ENCODE results near the gene NRROS. TPM values are rescaled to one million over a fixed set of nuclear protein-coding genes. Genes with fewer than 3 reads are reported as not detected.

Gene NRROS
- total RNA-seq, 4 donors from 2014 or later, result 8.6 to 16.4 (median 12.7) TPM

DNA sequence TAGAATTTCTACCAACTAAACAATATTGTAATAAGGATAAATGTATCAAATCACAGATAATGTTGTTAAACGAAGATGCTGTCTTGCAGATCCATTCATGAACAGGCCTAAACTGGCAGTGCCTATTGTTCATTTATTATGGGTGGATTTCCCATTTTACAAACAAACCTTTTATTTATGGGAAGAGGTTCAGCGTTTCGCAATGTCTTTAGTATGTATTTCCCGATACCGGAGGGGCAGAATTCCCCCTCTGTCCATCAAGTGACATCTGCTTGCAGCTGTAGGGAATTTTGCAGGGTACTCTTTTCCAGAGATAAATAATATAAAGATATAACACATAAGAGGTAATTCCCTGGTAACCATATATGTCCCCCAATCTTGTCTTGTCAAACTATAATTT, 66.8 kb downstream of the NRROS start:
- Histone ChIP-seq H3K36me3 (no peaks in the 10 kb centered on the region), H3K4me3 (no peak overlapping the region), H3K27me3 (no peaks in the 10 kb centered on the region), H3K9me3 (no peaks in the 10 kb centered on the region), H3K4me1 (peaks cover 0 to 5% (median 3%) of the 10 kb centered on the region in 4 donors), H3K27ac (no peak overlapping the region)
- DNase-seq (ENCODE audit: low spot score in 2 of 2), result no peak
- 66 to 76% methylated on average over 5 of the region's 5 CpGs for WGBS, 2 donors
- TF ChIP-seq, protein P1, sequence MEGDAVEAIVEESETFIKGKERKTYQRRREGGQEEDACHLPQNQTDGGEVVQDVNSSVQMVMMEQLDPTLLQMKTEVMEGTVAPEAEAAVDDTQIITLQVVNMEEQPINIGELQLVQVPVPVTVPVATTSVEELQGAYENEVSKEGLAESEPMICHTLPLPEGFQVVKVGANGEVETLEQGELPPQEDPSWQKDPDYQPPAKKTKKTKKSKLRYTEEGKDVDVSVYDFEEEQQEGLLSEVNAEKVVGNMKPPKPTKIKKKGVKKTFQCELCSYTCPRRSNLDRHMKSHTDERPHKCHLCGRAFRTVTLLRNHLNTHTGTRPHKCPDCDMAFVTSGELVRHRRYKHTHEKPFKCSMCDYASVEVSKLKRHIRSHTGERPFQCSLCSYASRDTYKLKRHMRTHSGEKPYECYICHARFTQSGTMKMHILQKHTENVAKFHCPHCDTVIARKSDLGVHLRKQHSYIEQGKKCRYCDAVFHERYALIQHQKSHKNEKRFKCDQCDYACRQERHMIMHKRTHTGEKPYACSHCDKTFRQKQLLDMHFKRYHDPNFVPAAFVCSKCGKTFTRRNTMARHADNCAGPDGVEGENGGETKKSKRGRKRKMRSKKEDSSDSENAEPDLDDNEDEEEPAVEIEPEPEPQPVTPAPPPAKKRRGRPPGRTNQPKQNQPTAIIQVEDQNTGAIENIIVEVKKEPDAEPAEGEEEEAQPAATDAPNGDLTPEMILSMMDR (IDR thresholded peaks at IDR 0.05), result no peak
- no peak for TF ChIP-seq EP300 (IDR thresholded peaks at IDR 0.05)

DNA sequence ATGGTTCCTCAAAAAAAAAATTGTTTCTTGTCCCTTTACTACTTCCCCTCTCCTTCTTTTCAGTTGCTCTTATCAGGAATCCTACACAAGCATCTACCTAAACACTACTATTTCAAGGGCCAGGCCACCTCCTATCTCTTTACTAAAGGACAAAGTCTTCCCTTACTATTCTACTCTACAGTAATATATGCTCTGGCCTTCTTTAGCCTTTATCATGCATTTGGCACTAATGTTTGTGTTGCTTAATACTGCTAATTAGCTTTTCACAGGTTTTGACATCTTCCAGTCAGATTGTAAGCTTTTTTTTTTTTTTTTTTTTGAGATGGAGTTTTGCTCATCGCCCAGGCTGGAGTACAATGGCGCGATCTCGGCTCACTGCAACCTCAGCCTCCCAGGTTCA, 67.2 kb downstream of the NRROS start:
- Histone ChIP-seq H3K27ac (no peak overlapping the region), H3K4me1 (peaks cover 0 to 9% (median 7%) of the 10 kb centered on the region in 4 donors)
- TF ChIP-seq, protein P1 (IDR thresholded peaks at IDR 0.05), result no peak
- TF ChIP-seq EP300 (IDR thresholded peaks at IDR 0.05) (no peak), POLR2A (IDR thresholded peaks at IDR 0.05) (no peak)

DNA sequence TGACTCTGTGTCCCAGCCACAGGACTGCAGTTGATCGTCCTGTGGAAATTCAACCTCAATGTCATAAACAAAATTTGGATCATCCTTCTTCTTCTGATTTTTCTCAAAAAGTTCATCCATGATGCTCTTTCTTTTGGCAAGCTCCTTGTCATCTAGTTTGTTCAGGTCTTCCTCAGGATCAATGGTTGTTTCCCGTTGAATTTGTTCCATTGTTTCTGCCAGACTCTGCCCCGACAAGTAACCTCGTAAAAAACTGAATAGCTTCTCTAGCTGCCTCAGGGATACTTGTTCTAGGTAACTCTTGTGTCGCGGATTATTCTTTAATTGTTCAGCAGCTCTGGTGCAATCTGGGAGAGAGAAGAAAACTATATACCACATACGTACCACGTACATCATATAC, 68.1 kb downstream of the NRROS start:
- no peaks in the 10 kb centered on the region for H3K27me3 ChIP-seq
- no peak overlapping the region for H3K4me3 ChIP-seq
- H3K27ac ChIP-seq, result no peak overlapping the region
- no peak for TF ChIP-seq POLR2A (IDR thresholded peaks at IDR 0.05)
- peaks cover 0 to 10% (median 7%) of the 10 kb centered on the region in 4 donors for H3K4me1 ChIP-seq
- no peaks in the 10 kb centered on the region for H3K9me3 ChIP-seq
- 78 to 82% methylated on average over 8 of the region's 8 CpGs for WGBS, 2 donors
- DNase-seq (ENCODE audit: low spot score in 2 of 2), result no peak
- H3K36me3 ChIP-seq, result no peaks in the 10 kb centered on the region

More for the DNA sequence above, 67.2 kb downstream of the NRROS start:
- Histone ChIP-seq H3K9me3 (no peaks in the 10 kb centered on the region), H3K36me3 (no peaks in the 10 kb centered on the region), H3K27me3 (no peaks in the 10 kb centered on the region), H3K4me3 (no peak overlapping the region)
- WGBS, 2 donors, result 92 to 99% methylated on average over 4 of the region's 4 CpGs
- DNase-seq (ENCODE audit: low spot score in 2 of 2), result no peak

DNA sequence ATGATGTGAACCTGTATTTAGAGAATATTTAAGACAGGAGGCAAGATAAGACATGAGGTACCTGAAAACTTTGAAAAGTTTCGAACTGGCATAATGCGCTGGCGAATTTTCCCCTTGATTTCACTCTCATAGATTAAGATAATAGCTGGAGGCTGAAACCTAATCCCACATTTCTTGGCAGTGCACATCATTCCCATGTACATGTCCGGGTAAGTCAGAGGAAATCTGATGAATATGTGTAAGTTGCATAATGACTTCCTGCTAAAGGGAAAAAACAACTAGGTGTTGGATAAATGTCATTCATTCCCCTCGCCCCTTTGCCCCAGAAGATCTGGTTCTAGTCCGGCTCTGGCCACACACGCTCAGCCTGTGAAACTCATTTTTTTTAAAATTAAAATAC, 69.0 kb downstream of the NRROS start:
- H3K27ac ChIP-seq, result no peak overlapping the region
- H3K4me3 ChIP-seq, result no peak overlapping the region
- no peak for TF ChIP-seq EP300 (IDR thresholded peaks at IDR 0.05)
- TF ChIP-seq, protein P1 (IDR thresholded peaks at IDR 0.05), result no peak
- no peak for TF ChIP-seq POLR2A (IDR thresholded peaks at IDR 0.05)
- H3K27me3 ChIP-seq, result no peaks in the 10 kb centered on the region
- H3K36me3 ChIP-seq, result no peaks in the 10 kb centered on the region
- WGBS, 2 donors, result 79% methylated on average over 7 of the region's 7 CpGs
- no peak for DNase-seq (ENCODE audit: low spot score in 2 of 2)
- H3K9me3 ChIP-seq, result no peaks in the 10 kb centered on the region
- H3K4me1 ChIP-seq, result peaks cover 0 to 17% (median 12%) of the 10 kb centered on the region in 4 donors

Small RNAs within 50 kb of the gene (small RNA-seq; reads per million reads assigned to genes)
- not detected for gene RNU6-646P

Other genes with a start within 250 kb of the NRROS start
- 10 to 100 TPM; 19.0 to 25.2 (median 21.4) TPM for gene UBXN7, start 207.3 kb upstream of the NRROS start, total RNA-seq
- 10 to 100 TPM; 23.6 to 26.2 (median 24.9) TPM for gene RNF168, start 135.9 kb upstream of the NRROS start, total RNA-seq
- gene SMCO1, start 124.3 kb upstream of the NRROS start, total RNA-seq, result not detected
- 10 to 100 TPM in 1 of 4 donors, 1 to 10 TPM in 3; 6.1 to 17.4 (median 9.1) TPM for gene WDR53, start 71.1 kb upstream of the NRROS start, total RNA-seq
- 10 to 100 TPM in 1 of 4 donors, 1 to 10 TPM in 3; 7.8 to 14.9 (median 8.7) TPM for gene FBXO45, start 71.0 kb upstream of the NRROS start, total RNA-seq
- gene CEP19, start 72.6 kb downstream of the NRROS start, total RNA-seq, result 1 to 10 TPM; 1.8 to 4.0 (median 3.2) TPM
- gene PIGX, start 72.7 kb downstream of the NRROS start, total RNA-seq, result 10 to 100 TPM; 28.8 to 57.9 (median 33.7) TPM
- 10 to 100 TPM; 43.3 to 75.6 (median 49.8) TPM for gene PAK2, start 100.2 kb downstream of the NRROS start, total RNA-seq
- gene SENP5, start 228.2 kb downstream of the NRROS start, total RNA-seq, result 10 to 100 TPM; 41.1 to 60.6 (median 44.1) TPM

All from tibial nerve (tissue), 4 donors.